WI38 (cell line): ENCODE results near the gene RNF217.

Source experiments
- H3K4me3 ChIP-seq: 2 replicates; pipeline ENCODE4 v1.5.1; 2011; ENCODE audit warnings: low read depth, mild to moderate bottlenecking, control low read depth, low read length
- TF ChIP-seq, protein P1 (sequence below): IDR thresholded peaks from 2 replicates; pipeline ENCODE4 v1.5.1; 2012; ENCODE audit warnings: low read depth, mild to moderate bottlenecking, control low read depth, low read length

The RNF217 gene

DNA sequence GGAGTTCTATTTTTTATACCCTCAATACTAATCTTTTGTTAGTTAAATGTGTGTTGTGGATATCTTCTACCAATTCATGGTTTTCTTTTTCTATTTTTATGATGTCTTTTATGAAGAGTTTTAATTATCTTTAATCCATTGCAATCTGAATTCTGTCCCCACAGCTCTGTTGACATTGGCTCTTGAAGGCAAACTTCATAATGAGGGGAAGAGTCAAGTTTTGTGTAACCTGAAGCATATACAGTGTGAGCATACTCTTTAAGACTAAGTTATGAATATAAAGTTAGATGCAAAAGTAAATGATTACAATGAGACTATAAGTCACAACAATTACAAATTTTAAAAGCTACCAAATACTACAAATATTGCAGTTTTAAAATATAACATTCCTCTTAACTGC, 34.2 kb downstream of the RNF217 start:
- TF ChIP-seq, protein P1, sequence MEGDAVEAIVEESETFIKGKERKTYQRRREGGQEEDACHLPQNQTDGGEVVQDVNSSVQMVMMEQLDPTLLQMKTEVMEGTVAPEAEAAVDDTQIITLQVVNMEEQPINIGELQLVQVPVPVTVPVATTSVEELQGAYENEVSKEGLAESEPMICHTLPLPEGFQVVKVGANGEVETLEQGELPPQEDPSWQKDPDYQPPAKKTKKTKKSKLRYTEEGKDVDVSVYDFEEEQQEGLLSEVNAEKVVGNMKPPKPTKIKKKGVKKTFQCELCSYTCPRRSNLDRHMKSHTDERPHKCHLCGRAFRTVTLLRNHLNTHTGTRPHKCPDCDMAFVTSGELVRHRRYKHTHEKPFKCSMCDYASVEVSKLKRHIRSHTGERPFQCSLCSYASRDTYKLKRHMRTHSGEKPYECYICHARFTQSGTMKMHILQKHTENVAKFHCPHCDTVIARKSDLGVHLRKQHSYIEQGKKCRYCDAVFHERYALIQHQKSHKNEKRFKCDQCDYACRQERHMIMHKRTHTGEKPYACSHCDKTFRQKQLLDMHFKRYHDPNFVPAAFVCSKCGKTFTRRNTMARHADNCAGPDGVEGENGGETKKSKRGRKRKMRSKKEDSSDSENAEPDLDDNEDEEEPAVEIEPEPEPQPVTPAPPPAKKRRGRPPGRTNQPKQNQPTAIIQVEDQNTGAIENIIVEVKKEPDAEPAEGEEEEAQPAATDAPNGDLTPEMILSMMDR, result no peak
- no peak overlapping the region for H3K4me3 ChIP-seq

DNA sequence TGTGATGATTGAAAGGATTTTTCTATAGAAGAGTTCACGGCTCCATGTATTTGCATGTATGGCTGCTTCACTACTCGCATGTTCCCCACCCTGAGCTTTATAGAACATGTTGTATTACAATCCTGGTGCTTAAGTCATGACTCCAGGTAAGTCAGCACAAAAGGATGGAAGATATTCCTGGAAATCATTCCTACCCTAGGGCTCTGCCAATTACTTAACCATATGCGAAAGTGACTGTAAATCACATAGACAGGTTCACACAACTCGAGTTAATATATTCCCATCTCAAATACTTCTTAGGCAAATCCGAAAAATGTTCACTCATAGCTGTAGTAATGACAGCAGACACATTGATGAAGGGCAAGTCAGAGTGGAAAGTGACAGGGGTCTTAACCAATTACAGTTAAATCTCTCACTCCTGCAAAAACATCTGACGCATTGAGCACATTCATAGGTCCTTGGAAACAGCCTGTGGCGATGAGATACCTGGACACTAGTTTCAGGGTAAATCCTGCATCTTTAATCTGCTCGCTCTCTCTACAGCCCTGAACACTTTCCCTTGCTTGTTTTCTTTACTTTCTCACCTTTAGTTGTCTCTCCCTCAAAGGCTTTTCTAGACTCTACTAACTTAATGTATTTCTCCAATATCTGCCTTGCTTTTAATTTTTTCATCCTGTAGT, 35.1 kb downstream of the RNF217 start:
- TF ChIP-seq, protein P1, result no peak
- H3K4me3 ChIP-seq, result no peak overlapping the region

DNA sequence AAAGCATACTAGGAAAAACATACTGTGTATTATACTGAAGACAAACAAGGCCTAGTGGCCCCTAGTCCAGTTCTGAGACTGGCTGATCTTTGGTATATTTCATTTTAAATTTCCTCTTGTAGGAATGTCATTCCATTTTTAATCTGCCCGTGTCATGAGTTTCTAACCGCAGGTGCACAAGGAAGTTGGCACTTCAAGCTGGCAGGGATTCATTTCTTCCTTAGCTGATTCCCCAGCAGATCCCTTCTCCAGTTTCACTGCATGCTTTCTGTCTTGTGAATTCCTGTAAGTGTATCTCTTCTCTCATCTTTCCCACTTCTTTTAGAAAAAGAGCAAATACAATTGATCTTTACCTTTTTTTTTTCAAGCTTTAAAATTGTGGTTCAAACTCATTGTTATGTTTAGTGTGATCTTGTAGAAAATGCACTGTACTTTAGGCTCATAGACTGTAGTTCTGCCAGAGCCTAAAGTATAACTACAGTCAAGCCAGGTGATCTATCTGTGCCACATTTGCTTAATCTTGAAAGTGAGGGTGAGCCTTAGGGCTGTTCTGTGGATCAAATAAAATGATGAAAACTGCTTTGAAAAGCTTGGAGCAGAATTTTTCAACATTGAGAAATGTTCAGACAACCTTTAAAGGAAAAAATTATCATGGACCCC, 37.0 kb downstream of the RNF217 start:
- H3K4me3 ChIP-seq, result no peak overlapping the region
- TF ChIP-seq, protein P1, result no peak

DNA sequence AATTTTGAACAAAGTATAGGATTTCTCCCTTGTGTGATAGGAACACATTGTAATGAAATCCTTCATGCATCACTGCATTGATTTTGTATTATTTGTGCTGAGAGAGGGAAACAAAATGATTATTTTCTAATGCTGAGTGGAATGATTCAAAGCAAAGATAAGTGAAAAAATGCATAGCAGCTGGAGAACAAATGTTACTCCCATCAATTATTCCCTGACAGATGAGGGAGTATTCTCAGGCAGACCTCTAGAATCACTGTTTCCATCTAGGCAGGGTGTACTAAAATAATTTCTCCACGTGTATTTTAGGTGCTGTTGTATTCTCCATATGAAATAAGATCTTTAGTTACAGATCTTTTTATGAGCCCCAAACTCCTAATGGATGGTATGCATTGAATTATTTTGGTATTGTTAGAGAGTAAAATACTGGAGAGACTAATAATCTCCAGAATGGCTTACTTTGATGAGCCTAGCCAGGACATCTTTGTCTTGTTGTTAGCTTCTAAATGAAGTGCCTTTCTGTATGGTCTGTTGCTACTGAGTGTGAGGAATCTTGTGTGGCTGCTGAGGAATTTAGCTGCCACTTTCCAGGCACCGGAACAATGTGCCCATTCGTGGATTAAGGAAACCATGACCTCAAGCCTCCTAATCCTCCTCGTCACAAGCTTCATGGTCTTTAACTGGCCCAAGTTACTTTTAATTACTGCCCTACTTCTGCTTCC, 39.6 kb downstream of the RNF217 start:
- TF ChIP-seq, protein P1, result no peak

DNA sequence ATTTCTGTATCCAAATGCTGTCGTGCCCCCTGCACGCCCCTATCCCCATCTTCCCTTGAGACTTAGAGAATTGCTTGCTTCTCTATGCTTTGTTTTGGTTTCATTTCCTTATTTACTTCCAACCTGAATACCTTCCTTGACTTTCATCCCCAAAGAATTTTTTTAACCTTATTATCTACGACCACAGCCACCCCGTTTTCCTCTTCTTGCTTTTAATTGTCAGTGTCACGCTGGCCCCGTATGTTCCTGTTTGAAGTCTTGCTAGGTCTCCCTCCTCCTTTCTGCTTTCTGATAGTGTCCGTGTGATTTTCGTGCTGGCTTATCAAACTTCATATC, 40.1 kb downstream of the RNF217 start:
- H3K4me3 ChIP-seq, result no peak overlapping the region
- TF ChIP-seq, protein P1, result no peak

More for the DNA sequence above, 39.6 kb downstream of the RNF217 start:
- no peak overlapping the region for H3K4me3 ChIP-seq

DNA sequence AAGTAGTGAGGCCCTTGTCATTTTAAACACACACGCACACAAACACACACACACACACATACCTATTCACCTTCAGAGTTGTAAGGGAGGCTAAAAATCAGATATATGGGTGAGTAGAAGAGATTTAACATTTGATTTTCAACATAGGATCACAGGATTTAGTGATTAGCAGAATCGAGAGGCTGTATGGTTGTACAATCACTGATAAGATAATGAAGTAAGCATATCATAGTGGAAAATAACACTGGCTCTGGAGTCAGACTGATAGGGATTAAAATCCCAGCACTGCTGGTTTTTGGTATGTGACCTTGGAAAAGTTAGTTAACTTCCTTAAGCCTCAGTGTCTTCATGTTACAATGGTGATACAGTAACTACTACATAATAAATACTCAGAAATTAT, 40.8 kb downstream of the RNF217 start:
- no peak overlapping the region for H3K4me3 ChIP-seq
- TF ChIP-seq, protein P1, result no peak

DNA sequence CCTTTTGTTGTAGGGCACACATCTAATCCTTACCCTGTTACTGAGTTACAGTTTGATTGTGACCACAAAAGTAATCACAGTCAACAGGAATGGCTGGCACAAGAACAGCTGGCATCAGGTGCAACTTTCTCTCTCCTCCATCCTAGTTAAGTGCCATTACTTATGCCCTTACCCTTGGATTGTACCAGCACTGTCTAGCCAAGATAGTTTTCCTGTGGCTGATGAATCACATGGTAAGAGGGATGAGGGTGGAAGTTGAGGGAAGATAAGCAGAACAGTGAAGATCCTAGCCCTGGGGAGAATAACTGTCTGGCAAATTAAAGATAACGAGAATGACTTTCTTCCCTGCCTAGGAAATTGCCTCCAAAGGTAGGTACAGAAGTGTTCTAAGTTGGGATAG, 42.0 kb downstream of the RNF217 start:
- no peak overlapping the region for H3K4me3 ChIP-seq
- TF ChIP-seq, protein P1, result no peak
